CD4-positive, alpha-beta T cell treated with Interleukin-15 for 4 hours (primary cell): ENCODE data around the gene RUNX3.
"Not testable (repeated sequence)": the region's sequence is repeated elsewhere in the genome, so short reads cannot be mapped to it uniquely, and the experiment has no call there.

Source experiments
- DNase-seq: peaks from one replicate; pipeline ENCODE4 v3.0.0-alpha.2; 2020; ENCODE audit warnings: low spot score

The RUNX3 gene

DNA sequence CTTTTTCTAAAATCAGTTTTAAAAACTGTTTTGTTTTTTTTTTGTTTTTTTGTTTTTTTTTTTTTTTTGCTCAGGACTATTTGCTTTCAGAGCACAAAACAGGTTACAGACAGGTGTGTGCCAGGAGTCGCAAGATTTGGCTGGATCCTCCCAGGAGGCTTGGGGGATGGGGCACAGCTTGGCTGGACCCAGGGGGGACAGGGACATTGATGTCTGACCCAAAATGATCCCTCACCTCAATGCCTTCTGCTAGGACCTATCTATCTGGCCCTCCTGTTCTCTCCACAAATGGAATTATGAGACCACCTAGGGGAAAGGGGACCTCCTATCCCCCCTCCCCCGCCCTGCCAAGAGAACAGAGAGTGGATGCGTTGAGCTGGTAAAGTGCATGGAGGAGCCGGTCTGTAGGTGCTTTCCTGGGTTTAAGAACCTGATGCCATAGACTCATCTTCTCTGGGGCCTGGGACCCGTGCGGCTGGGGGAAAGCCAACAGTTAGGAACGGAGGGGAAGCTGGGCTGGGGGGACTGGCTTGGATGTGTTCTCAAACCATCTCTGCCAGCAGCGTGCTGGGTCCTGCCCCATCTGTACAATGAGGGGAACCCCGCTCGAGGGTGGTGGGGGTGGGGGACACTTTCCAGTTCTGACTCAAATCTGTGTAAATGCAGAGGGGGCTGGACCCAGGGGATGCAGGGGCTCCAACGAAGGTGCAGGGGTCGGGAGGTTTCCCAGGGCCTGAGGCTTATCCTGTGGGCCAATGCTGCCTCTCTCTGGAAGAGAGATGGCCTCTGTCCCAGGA lies 28.9 kb downstream of the RUNX3 start:
- DNase-seq, result no peak

GRCh38 chr1:24900486-24900849 lies 29.6 kb downstream of the RUNX3 start:
- no peak for DNase-seq

DNA sequence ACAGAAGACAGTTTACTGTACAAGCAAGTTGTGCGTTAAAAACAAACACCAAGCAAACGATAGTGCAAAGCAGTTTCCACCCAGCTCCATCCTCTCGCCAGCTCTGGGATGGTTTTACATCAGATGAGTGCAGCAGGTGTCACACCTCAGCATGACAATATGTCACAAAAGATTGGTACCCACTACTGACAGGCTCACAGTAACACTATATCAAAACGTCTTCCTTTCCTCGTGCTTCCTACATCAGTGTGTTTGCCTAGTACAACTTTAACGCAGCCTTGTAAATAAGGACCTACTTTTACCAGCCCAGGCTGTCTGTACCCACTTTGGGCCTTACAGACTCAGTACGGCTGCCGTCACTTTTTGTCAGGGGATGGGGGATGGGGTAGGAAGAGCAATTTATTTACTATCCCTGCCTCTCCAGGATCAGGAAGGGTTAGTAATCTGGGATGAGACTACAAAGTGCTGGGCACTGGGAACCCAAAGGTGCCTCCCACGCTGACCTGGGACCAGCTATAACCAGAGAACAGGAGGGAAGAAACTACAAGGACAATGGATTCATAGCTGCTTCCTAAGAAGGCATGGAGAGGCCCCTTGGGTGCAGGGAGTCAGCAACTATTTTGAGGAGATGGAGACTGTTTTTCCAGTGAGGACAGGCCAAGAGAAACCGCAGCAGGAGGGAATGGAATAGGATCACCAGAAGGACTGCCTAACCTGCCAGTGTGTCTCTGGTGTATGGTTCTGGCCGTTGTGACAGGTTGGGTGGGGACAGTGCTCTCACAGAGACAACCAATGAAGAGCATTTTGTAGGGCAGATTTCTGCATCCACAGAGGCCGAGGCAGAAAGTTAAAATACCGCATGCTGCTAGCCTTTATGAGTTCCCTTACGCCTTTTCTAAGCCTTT lies 30.2 kb downstream of the RUNX3 start:
- no peak for DNase-seq

DNA sequence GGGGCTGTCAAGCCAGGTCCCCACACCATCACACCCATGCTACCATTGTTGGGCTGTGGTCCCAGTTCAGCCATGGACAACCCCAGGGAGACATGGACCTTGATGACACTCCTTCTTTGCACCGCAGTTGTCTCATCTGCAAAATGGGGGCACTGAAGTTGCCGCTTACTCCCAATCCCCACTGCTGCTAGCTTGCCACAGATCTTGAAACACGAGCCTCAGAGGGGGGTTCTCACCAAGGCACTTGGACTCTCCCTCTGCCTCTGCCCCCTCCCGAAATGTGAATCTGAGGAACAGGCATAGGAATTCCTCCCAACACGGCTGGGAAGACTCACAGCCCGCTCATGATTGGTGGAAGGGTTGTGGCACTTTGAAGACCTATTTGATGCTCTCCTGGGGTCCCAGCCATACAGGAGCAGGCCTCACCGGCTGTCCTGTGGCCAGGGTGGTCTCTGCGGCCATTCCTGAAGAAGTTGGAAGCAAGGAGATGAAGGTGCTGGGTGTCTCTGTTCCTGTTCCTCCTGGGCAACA lies 31.1 kb downstream of the RUNX3 start:
- DNase-seq, result no peak

- DNase-seq, result no peak
Observed at GRCh38 chr1:24898152-24898908, 31.7 kb downstream of the RUNX3 start.

- no peak for DNase-seq
Observed at GRCh38 chr1:24897263-24898151, 32.6 kb downstream of the RUNX3 start.

DNA sequence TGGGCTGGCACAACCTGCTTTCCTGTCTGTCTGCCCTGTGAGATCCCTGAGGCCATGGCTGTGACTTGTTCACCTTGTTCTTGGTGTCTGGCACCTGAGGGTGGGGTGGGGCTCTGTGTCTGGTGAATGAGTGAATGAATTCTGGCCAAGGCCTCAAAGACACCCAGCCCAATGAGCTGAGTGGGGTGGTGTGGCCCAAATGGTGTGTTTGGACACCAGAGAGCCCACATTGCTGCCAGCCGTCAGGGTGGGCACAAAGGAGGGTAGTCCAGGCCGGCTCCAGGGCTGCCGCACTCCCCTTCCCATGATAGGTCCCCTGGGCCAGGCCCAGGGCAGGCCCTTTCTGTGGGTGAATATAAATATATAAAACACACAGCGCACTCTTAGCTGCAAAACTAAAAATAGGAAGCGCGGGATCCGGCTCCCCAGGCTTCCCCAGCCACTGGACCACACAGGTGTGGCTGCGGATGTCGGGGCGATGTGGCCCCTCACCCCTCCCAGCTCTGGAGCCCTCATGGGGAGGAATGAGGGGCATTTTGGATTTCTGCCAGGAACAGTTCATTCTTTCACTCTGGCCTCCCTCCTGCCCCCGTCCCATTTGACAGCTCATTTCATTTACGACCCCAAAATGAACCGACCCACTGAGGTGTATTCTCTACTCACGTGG lies 33.3 kb downstream of the RUNX3 start:
- DNase-seq, result no peak

- DNase-seq, result no peak
Observed at GRCh38 chr1:24896176-24896575, 33.9 kb downstream of the RUNX3 start.

- DNase-seq, result no peak
Observed at GRCh38 chr1:24895511-24895910, 34.6 kb downstream of the RUNX3 start.

DNA sequence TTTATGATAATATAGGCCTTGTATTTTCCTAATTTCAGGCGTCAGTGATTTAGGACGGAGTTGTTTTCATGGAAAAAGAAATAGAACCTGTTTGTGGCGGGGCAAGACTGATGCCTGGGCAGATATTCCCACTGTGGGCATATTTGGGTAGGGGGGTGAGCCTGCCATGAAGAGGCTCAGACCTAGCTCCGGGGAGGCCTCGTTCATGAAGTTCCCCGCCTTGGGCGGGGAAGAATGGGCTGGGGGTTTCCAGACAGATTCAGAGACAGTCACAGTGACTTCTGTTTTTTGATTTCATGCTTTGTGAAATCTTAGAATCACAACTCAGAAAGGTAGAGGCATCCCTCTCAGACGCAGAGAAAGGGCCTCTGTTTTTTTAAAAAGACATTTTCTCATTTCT lies 36.1 kb downstream of the RUNX3 start:
- DNase-seq, result no peak

DNA sequence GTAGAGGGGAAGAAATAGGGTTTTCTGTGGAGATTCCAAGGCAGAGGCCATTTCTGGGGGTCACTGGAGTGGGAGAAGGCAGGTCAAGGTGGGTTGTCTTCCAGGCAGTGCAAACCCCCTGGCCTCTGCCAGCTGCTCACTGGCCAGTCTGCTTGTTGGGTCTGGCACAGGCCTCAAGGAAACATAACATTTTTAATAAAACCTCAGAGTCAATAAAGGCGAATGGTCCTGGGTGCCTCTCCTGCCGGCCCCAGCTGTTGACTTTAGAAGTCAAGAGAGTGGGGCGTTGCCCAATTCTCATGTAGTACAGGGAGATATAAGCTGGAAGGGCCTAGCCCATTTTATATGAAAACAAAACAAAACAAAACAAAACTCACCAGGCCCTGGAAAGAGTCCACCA lies 36.6 kb downstream of the RUNX3 start:
- no peak for DNase-seq

GRCh38 chr1:24892188-24893153 lies 37.6 kb downstream of the RUNX3 start:
- no peak for DNase-seq

- DNase-seq, result not testable (repeated sequence)
Observed at GRCh38 chr1:24891367-24891766, 38.7 kb downstream of the RUNX3 start.

GRCh38 chr1:24890887-24891286 lies 39.2 kb downstream of the RUNX3 start:
- no peak for DNase-seq

GRCh38 chr1:24888971-24889676 lies 41.0 kb downstream of the RUNX3 start:
- no peak for DNase-seq

GRCh38 chr1:24888061-24888970 lies 41.8 kb downstream of the RUNX3 start:
- no peak for DNase-seq

GRCh38 chr1:24886241-24886640 lies 43.8 kb downstream of the RUNX3 start:
- no peak for DNase-seq

GRCh38 chr1:24884751-24885150 lies 45.3 kb downstream of the RUNX3 start:
- DNase-seq, result no peak
